ENCODE measurements around the gene TSPO2. TPM values are rescaled to one million over a fixed set of nuclear protein-coding genes. Genes with fewer than 3 reads are reported as not detected.

Gene TSPO2
- total and polyA plus RNA-seq, 2 of the 4 experiments (the other 2 are of a cell fraction) = not detected

DNA sequence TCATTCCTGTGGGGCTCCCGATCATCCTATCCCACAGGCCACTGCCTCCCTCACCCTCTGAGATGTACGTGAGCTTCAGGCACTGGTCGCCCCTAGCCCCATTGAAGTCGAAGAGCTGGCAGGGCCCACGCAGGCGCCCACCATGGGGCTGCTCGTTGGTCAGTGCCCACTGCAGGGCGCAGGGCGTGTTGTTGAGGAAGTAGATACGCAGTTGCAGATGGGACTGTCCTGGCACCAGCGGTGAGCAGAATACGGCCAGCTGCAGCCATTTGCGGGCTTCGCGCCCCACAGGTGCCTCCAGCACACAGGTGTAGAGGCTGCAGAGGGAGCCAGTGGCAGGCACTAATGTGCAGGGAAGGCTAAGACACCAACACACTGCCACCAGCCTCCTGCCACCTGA, 9.4 kb upstream of the TSPO2 start:
- Histone ChIP-seq H3K9me1 (ENCODE audit: insufficient read depth, low read length) (no peaks in the 10 kb centered on the region), H3K23ac (ENCODE audit: low read depth, low read length) (no peak overlapping the region), H2BK20ac (ENCODE audit: low read depth, low read length) (no peak overlapping the region), H3K4ac (ENCODE audit: low read depth, low read length) (no peak overlapping the region), H3K4me1 (ENCODE audit: control insufficient read depth, insufficient read depth, low read length) (peaks cover 3% of the 10 kb centered on the region; the same call in 1 of the 2 replicates), H3K36me3 (ENCODE audit: control insufficient read depth, insufficient read depth, low read length) (no peaks in the 10 kb centered on the region), H4K91ac (ENCODE audit: insufficient read depth, low read depth, low read length) (no peak overlapping the region), H4K8ac (ENCODE audit: low read depth in 2 of 2, low read length in 2 of 2) (no peak overlapping the region), H2AK5ac (ENCODE audit: low read depth, low read length) (no peak overlapping the region), H3K14ac (replicated peaks; ENCODE audit: low read depth, low read length) (no peak overlapping the region), H2AFZ (replicated peaks; ENCODE audit: low read length, poor library complexity) (no peak overlapping the region), H3K27ac (ENCODE audit: insufficient read depth, low read length) (no peak overlapping the region), H3K9me3 (ENCODE audit: control insufficient read depth, insufficient read depth, low read length) (no peaks in the 10 kb centered on the region), H2BK5ac (ENCODE audit: low read depth, low read length, poor library complexity, severe bottlenecking) (no peak overlapping the region), H2BK15ac (ENCODE audit: low read depth, low read length) (no peak overlapping the region), H3K56ac (ENCODE audit: extremely low read depth, insufficient read depth, low read length) (no peak overlapping the region), H3K79me1 (ENCODE audit: low read depth in 1 of 2, low read length in 2 of 2) (no peaks in the 10 kb centered on the region), H3K27me3 (ENCODE audit: control insufficient read depth, insufficient read depth, low read length) (peaks cover 21% of the 10 kb centered on the region), H4K5ac (ENCODE audit: low read depth, low read length) (no peak overlapping the region), H3K18ac (ENCODE audit: low read depth, low read length) (no peak overlapping the region), H3K4me3 (ENCODE audit: insufficient read depth, low read depth, low read length) (no peak overlapping the region), H3K9ac (ENCODE audit: low read depth, low read length) (no peak overlapping the region), H3K4me2 (ENCODE audit: low read depth, low read length) (no peak overlapping the region), H2BK120ac (ENCODE audit: low read depth, low read length) (no peak overlapping the region), H4K20me1 (ENCODE audit: insufficient read depth, low read length) (no peaks in the 10 kb centered on the region), H2AK9ac (replicated peaks; ENCODE audit: low read depth, low read length, poor library complexity) (no peak overlapping the region)
- WGBS, 2 experiments (ENCODE audit: extremely low coverage in 2 of 2, insufficient read length in 1 of 2) = no CpG with 5 or more reads among the region's 15 CpGs
- no TSS peak for BruUV-seq (replicated peaks)
- CTCF ChIA-PET = no interaction called here
- DNase-seq (no peak), ATAC-seq (ENCODE audit: low read depth) (no peak)
- TF ChIP-seq CEBPB (IDR thresholded peaks at IDR 0.05; ENCODE audit: low read depth, low read length) (no peak), POLR2A (IDR thresholded peaks at IDR 0.05; ENCODE audit: low read depth, low read length) (no peak), RCOR1 (IDR thresholded peaks at IDR 0.05; ENCODE audit: insufficient replicate concordance, low read length) (no peak), MAZ (IDR thresholded peaks at IDR 0.05; ENCODE audit: borderline replicate concordance, low read depth, low read length) (no peak), FOS (IDR thresholded peaks at IDR 0.05; ENCODE audit: low read depth, low read length) (no peak), MAFK (IDR thresholded peaks at IDR 0.05; ENCODE audit: low read depth, low read length) (no peak), SMC3 (IDR thresholded peaks at IDR 0.05; ENCODE audit: low read depth, low read length) (no peak), MXI1 (IDR thresholded peaks at IDR 0.05; ENCODE audit: borderline replicate concordance, low read depth, low read length) (no peak), RFX5 (IDR thresholded peaks at IDR 0.05; ENCODE audit: low read depth, low read length) (no peak), USF2 (IDR thresholded peaks at IDR 0.05; ENCODE audit: low read depth, low read length) (no peak), CHD1 (IDR thresholded peaks at IDR 0.05; ENCODE audit: low read depth, low read length) (no peak), RAD21 (IDR thresholded peaks at IDR 0.05; ENCODE audit: low read length) (no peak), BHLHE40 (IDR thresholded peaks at IDR 0.05; ENCODE audit: low read depth, low read length) (no peak), NFE2L2 (IDR thresholded peaks at IDR 0.05; ENCODE audit: low read depth, low read length) (no peak)
- TF ChIP-seq, protein P1, sequence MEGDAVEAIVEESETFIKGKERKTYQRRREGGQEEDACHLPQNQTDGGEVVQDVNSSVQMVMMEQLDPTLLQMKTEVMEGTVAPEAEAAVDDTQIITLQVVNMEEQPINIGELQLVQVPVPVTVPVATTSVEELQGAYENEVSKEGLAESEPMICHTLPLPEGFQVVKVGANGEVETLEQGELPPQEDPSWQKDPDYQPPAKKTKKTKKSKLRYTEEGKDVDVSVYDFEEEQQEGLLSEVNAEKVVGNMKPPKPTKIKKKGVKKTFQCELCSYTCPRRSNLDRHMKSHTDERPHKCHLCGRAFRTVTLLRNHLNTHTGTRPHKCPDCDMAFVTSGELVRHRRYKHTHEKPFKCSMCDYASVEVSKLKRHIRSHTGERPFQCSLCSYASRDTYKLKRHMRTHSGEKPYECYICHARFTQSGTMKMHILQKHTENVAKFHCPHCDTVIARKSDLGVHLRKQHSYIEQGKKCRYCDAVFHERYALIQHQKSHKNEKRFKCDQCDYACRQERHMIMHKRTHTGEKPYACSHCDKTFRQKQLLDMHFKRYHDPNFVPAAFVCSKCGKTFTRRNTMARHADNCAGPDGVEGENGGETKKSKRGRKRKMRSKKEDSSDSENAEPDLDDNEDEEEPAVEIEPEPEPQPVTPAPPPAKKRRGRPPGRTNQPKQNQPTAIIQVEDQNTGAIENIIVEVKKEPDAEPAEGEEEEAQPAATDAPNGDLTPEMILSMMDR (conservative IDR thresholded peaks at IDR 0.05; ENCODE audit: low read depth, low read length) = no peak
- TF ChIP-seq, protein P2, sequence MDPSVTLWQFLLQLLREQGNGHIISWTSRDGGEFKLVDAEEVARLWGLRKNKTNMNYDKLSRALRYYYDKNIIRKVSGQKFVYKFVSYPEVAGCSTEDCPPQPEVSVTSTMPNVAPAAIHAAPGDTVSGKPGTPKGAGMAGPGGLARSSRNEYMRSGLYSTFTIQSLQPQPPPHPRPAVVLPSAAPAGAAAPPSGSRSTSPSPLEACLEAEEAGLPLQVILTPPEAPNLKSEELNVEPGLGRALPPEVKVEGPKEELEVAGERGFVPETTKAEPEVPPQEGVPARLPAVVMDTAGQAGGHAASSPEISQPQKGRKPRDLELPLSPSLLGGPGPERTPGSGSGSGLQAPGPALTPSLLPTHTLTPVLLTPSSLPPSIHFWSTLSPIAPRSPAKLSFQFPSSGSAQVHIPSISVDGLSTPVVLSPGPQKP (IDR thresholded peaks at IDR 0.05; ENCODE audit: borderline replicate concordance, low read depth, low read length) = no peak
- dilution Hi-C loops (cut with HindIII; ENCODE audit: low sequenced_read_pairs, unreplicated experiment) (no loop called here), intact Hi-C loops (cut with micrococcal nuclease) (no loop called here), in situ Hi-C loops (cut with MboI; ENCODE audit: low sequenced_read_pairs) (loop anchor here (25.0 kb wide), 2 partner anchors 1046 to 1671 kb away; no protein-coding TSS in a partner anchor)
- POLR2A ChIA-PET (ENCODE audit: unreplicated experiment) = no interaction called here
